ENCODE data around the gene GPR55. TPM values are rescaled to one million over a fixed set of nuclear protein-coding genes. Genes with fewer than 3 reads are reported as not detected.

GPR55 gene
- polyA plus RNA-seq, 1 donor from 2014 or later, result not detected

DNA sequence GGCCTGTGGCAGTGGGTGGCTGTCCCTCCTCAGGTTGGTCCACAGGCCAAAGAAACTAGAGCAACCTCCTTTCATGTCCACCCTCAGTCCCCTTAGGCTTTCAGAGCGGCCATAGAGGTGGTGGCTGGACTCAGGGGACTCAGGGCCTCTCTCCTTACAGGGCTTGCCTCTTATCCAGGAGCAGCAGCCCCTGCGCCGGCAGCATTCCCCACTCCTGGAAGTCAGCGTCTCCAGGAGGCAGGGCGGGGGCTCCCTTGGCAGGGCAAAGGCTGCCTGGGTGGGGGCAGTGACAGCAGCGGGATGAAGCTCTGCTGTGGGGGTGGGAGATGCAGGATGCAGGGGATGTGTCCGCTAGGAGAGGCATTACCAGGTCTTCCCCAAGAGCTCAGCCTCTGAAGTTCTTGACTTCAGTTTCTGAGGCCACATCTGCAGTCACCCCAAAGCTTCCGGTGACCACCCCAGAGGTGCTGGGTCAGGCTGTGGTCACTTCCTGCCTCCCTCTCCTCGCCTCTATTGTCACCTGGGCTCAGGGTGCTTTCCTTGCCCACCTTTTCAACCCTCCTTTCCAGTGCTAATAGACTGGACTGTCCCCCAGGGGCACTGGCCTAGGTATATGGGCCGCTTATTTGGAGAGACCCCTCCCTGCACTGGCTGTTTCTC lies 8.6 kb upstream of the GPR55 start:
- H3K79me2 ChIP-seq (replicated peaks; ENCODE audit: insufficient read depth, low read length), result no peaks in the 10 kb centered on the region
- no peaks in the 10 kb centered on the region for H3K36me3 ChIP-seq (ENCODE audit: insufficient read depth, low read length)
- no peak overlapping the region for H3K4me3 ChIP-seq (ENCODE audit: low read length)
- H3F3A ChIP-seq (ENCODE audit: insufficient read depth, low read length, poor library complexity, severe bottlenecking), result no peaks in the 10 kb centered on the region
- no peak overlapping the region for H3K27ac ChIP-seq (ENCODE audit: low read length)
- TF ChIP-seq EZH2 (IDR thresholded peaks at IDR 0.05; ENCODE audit: borderline replicate concordance, insufficient read depth, low read length, poor library complexity, severe bottlenecking) (no peak), RAD21 (conservative IDR thresholded peaks at IDR 0.05) (no peak), SMC3 (conservative IDR thresholded peaks at IDR 0.05; ENCODE audit: poor library complexity) (no peak), TAF1 (IDR thresholded peaks at IDR 0.05; ENCODE audit: low read depth) (no peak), POLR2AphosphoS5 (IDR thresholded peaks at IDR 0.05) (no peak), MXI1 (conservative IDR thresholded peaks at IDR 0.05; ENCODE audit: poor library complexity, severe bottlenecking) (no peak), EP300 (conservative IDR thresholded peaks at IDR 0.05; ENCODE audit: poor library complexity, severe bottlenecking) (no peak)
- TF ChIP-seq, protein P1, sequence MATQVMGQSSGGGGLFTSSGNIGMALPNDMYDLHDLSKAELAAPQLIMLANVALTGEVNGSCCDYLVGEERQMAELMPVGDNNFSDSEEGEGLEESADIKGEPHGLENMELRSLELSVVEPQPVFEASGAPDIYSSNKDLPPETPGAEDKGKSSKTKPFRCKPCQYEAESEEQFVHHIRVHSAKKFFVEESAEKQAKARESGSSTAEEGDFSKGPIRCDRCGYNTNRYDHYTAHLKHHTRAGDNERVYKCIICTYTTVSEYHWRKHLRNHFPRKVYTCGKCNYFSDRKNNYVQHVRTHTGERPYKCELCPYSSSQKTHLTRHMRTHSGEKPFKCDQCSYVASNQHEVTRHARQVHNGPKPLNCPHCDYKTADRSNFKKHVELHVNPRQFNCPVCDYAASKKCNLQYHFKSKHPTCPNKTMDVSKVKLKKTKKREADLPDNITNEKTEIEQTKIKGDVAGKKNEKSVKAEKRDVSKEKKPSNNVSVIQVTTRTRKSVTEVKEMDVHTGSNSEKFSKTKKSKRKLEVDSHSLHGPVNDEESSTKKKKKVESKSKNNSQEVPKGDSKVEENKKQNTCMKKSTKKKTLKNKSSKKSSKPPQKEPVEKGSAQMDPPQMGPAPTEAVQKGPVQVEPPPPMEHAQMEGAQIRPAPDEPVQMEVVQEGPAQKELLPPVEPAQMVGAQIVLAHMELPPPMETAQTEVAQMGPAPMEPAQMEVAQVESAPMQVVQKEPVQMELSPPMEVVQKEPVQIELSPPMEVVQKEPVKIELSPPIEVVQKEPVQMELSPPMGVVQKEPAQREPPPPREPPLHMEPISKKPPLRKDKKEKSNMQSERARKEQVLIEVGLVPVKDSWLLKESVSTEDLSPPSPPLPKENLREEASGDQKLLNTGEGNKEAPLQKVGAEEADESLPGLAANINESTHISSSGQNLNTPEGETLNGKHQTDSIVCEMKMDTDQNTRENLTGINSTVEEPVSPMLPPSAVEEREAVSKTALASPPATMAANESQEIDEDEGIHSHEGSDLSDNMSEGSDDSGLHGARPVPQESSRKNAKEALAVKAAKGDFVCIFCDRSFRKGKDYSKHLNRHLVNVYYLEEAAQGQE (IDR thresholded peaks at IDR 0.05; ENCODE audit: borderline replicate concordance), result no peak
- TF ChIP-seq, protein P2, sequence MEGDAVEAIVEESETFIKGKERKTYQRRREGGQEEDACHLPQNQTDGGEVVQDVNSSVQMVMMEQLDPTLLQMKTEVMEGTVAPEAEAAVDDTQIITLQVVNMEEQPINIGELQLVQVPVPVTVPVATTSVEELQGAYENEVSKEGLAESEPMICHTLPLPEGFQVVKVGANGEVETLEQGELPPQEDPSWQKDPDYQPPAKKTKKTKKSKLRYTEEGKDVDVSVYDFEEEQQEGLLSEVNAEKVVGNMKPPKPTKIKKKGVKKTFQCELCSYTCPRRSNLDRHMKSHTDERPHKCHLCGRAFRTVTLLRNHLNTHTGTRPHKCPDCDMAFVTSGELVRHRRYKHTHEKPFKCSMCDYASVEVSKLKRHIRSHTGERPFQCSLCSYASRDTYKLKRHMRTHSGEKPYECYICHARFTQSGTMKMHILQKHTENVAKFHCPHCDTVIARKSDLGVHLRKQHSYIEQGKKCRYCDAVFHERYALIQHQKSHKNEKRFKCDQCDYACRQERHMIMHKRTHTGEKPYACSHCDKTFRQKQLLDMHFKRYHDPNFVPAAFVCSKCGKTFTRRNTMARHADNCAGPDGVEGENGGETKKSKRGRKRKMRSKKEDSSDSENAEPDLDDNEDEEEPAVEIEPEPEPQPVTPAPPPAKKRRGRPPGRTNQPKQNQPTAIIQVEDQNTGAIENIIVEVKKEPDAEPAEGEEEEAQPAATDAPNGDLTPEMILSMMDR (IDR thresholded peaks at IDR 0.05; ENCODE audit: poor library complexity, severe bottlenecking), result no peak
- no peaks in the 10 kb centered on the region for H3K9me2 ChIP-seq (ENCODE audit: insufficient read depth, low read length)
- H4K20me1 ChIP-seq (ENCODE audit: insufficient read depth), result no peaks in the 10 kb centered on the region
- H3K27me3 ChIP-seq (ENCODE audit: insufficient read depth, low read depth, low read length), result no peaks in the 10 kb centered on the region
- no peak overlapping the region for H2AFZ ChIP-seq (ENCODE audit: low read depth, low read length)
- no peak overlapping the region for H3K4me2 ChIP-seq (ENCODE audit: low read length)
- H3K9me3 ChIP-seq (ENCODE audit: low read length), result no peaks in the 10 kb centered on the region
- H3K9ac ChIP-seq (ENCODE audit: low read length), result no peak overlapping the region

DNA sequence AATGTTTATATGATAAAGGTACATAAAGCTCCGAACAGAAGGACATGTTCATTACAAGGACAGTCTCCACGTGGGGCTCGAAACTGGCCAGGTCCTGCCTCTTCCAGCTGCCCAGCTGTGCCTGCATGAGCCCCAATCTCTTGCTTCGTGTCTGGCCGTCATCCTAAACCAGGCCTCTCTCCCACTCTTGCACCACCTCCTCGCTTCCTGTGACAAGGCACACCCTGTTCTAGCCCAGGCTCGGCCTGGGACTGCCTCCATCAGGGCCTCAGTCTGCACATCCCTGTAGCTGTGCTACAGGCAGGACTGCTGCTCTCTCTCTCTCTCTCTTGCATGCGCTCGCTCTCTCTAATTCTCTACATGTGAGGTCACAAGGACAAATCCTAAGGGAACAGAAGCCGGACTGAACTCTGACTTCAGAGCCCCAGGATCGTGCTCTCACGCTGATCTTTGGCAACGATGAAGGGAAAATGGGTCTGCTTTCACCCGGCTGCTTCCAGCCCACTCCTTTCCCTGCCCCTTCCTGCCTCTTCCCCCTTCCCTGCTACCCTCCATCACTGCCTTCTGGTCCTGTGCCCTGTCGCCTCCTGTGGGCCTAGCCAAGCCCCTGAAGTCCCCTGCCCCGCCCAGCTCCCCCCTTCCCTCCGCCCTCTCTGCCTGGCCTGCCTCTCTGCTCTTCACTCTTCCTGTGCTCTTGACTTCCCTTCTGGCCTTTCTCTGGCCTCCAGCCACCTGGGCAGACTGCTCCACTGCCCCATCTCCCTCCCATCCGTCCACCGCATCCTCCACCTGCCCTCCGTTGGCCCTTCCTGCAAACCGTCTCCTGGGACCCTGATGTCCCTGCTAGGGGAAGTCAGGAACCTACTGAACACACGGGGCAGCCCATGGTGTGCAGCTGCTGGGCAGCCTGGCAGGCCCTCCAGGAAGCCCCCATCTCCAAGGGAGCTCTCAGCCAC lies 7.8 kb upstream of the GPR55 start:
- no peaks in the 10 kb centered on the region for H3K9me3 ChIP-seq (ENCODE audit: low read length)
- no peaks in the 10 kb centered on the region for H3K36me3 ChIP-seq (ENCODE audit: insufficient read depth, low read length)
- no peak overlapping the region for H3K27ac ChIP-seq (ENCODE audit: low read length)
- H3F3A ChIP-seq (ENCODE audit: insufficient read depth, low read length, poor library complexity, severe bottlenecking), result no peaks in the 10 kb centered on the region
- no peaks in the 10 kb centered on the region for H3K9me2 ChIP-seq (ENCODE audit: insufficient read depth, low read length)
- H3K4me3 ChIP-seq (ENCODE audit: low read length), result no peak overlapping the region
- TF ChIP-seq RAD21 (conservative IDR thresholded peaks at IDR 0.05), result no peak
- TF ChIP-seq POLR2AphosphoS5 (IDR thresholded peaks at IDR 0.05), result no peak
- TF ChIP-seq SMC3 (conservative IDR thresholded peaks at IDR 0.05; ENCODE audit: poor library complexity), result no peak
- no peak for TF ChIP-seq MXI1 (conservative IDR thresholded peaks at IDR 0.05; ENCODE audit: poor library complexity, severe bottlenecking)
- TF ChIP-seq, protein P2 (IDR thresholded peaks at IDR 0.05; ENCODE audit: poor library complexity, severe bottlenecking), result no peak
- TF ChIP-seq EZH2 (IDR thresholded peaks at IDR 0.05; ENCODE audit: borderline replicate concordance, insufficient read depth, low read length, poor library complexity, severe bottlenecking), result no peak
- TF ChIP-seq, protein P1 (IDR thresholded peaks at IDR 0.05; ENCODE audit: borderline replicate concordance), result no peak
- no peak for TF ChIP-seq EP300 (conservative IDR thresholded peaks at IDR 0.05; ENCODE audit: poor library complexity, severe bottlenecking)
- H3K79me2 ChIP-seq (replicated peaks; ENCODE audit: insufficient read depth, low read length), result no peaks in the 10 kb centered on the region
- H2AFZ ChIP-seq (ENCODE audit: low read depth, low read length), result no peak overlapping the region
- H3K27me3 ChIP-seq (ENCODE audit: insufficient read depth, low read depth, low read length), result no peaks in the 10 kb centered on the region
- no peak overlapping the region for H3K9ac ChIP-seq (ENCODE audit: low read length)
- no peaks in the 10 kb centered on the region for H4K20me1 ChIP-seq (ENCODE audit: insufficient read depth)
- no peak overlapping the region for H3K4me2 ChIP-seq (ENCODE audit: low read length)

Measured in neural cell (in vitro differentiated cells).